Mesodermal cell (in vitro differentiated cells): Measurements from ENCODE around the gene CHPT1.
"Not testable (repeated sequence)": the region's sequence is repeated elsewhere in the genome, so short reads cannot be mapped to it uniquely, and the experiment has no call there.

Experiments used
- H3K27ac ChIP-seq: 2 replicates; pipeline ENCODE4 v1.7.0; 2013; ENCODE audit warnings: mild to moderate bottlenecking, low read depth, low read length, moderate library complexity; ENCODE audit not compliant: severe bottlenecking
- H3K36me3 ChIP-seq: 2 replicates; pipeline ENCODE4 v1.7.1; 2013; ENCODE audit warnings: mild to moderate bottlenecking, low read length, moderate library complexity; ENCODE audit not compliant: control insufficient read depth, insufficient read depth
- H3K4me1 ChIP-seq: one replicate; pipeline ENCODE4 v1.7.1; 2013; ENCODE audit warnings: mild to moderate bottlenecking, low read length; ENCODE audit not compliant: insufficient read depth, control insufficient read depth, poor library complexity, severe bottlenecking
- H3K4me3 ChIP-seq: 2 replicates; pipeline ENCODE4 v1.7.0; 2013; ENCODE audit warnings: low read length, control low read depth, mild to moderate bottlenecking; ENCODE audit not compliant: insufficient read depth, poor library complexity, severe bottlenecking; ENCODE audit errors: extremely low read depth
- H3K9me3 ChIP-seq: 2 replicates; pipeline ENCODE4 v1.7.1; 2013; ENCODE audit warnings: mild to moderate bottlenecking, low read length, moderate library complexity; ENCODE audit not compliant: control insufficient read depth
- WGBS, 2 experiments: methylation state at CpG; one replicate each; pipeline ENCODE4 v1.1.5; 2013; ENCODE audit warnings: missing lambda C conversion rate in 2 of 2; ENCODE audit not compliant: insufficient coverage in 2 of 2; 5-methylcytosine and 5-hydroxymethylcytosine counted together

The CHPT1 gene

DNA sequence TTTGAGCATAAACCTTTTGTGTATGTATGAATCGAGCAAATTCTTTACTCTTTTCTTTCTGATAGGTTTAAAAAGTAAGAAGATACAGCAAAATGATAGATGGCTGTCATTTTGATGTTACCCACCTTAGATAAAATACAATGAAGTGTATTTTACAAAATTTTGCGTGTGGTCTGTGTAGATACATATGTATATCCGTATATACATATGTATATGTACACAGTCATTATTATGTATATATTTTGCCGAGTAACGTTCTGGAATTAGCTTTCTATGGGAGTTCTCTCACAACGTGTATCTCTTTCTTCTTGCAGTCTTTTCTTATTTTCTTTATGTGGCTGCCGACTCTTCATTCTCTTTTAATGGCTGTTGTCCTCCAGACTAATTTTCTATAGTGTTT is 32.4 kb upstream of the CHPT1 start:
- no peaks in the 10 kb centered on the region for H3K4me1 ChIP-seq
- H3K4me3 ChIP-seq = no peak overlapping the region
- no peaks in the 10 kb centered on the region for H3K36me3 ChIP-seq
- no peaks in the 10 kb centered on the region for H3K9me3 ChIP-seq
- WGBS, 2 experiments = 80% methylated on average over 1 of the region's 7 CpGs; no CpG with 5 or more reads in 1 of the 2 experiments
- no peak overlapping the region for H3K27ac ChIP-seq

DNA sequence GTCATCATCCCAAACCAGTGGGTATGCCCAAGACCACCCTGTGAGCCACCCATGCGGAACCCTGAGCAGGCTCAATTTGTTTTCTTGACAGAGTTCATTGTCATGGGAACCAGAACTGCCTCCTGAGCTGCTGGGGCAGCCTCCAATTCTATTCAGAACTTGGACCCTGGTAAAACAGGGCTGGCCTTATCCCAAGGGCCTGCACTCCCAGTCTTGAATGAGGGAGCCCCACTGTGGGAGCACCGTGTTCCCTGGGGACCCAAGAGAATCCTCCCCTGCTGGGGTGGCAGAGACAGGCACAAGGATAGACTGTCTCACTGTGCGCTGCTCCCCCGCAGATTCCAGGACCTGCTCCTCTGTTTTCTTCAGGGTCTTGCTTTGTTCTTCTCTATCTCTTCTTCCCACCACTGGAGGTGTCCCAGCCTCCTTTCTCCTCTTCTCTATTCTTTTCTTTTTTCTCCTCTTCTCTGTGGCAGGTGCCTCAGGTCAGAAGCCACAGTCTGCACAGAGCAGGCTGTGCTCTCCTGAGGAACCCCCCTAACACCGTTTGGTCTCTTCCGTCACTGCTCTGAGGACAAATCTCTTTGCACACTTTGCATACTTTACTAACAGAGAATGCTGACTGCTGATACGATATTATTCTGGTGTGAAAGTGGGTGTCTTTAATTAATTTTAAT is 31.2 kb upstream of the CHPT1 start:
- 83 to 84% methylated on average over 4 of the region's 7 CpGs for WGBS, 2 experiments
- H3K4me1 ChIP-seq = no peaks in the 10 kb centered on the region
- H3K4me3 ChIP-seq = no peak overlapping the region
- no peak overlapping the region for H3K27ac ChIP-seq
- H3K36me3 ChIP-seq = no peaks in the 10 kb centered on the region
- H3K9me3 ChIP-seq = no peaks in the 10 kb centered on the region

DNA sequence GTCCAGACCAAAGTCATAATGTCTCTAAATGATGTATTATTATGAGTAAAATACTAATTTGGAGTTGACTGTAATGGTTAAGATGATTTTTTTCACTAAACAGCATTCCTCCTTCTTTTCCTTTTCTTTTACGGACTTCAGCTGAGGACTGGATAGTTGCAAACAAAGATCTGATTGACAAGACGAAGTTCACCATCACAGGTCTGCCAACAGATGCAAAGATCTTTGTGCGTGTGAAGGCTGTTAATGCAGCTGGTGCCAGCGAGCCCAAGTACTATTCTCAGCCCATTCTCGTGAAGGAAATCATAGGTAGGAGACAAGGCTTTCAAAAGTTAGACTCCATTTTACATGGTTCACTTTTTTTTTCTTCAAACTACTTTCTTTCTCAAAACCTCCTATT is 29.8 kb upstream of the CHPT1 start:
- WGBS, 2 experiments = 74 to 93% methylated on average over 4 of the region's 5 CpGs
- Histone ChIP-seq H3K27ac (no peak overlapping the region), H3K9me3 (no peaks in the 10 kb centered on the region), H3K36me3 (no peaks in the 10 kb centered on the region), H3K4me3 (no peak overlapping the region), H3K4me1 (no peaks in the 10 kb centered on the region)

DNA sequence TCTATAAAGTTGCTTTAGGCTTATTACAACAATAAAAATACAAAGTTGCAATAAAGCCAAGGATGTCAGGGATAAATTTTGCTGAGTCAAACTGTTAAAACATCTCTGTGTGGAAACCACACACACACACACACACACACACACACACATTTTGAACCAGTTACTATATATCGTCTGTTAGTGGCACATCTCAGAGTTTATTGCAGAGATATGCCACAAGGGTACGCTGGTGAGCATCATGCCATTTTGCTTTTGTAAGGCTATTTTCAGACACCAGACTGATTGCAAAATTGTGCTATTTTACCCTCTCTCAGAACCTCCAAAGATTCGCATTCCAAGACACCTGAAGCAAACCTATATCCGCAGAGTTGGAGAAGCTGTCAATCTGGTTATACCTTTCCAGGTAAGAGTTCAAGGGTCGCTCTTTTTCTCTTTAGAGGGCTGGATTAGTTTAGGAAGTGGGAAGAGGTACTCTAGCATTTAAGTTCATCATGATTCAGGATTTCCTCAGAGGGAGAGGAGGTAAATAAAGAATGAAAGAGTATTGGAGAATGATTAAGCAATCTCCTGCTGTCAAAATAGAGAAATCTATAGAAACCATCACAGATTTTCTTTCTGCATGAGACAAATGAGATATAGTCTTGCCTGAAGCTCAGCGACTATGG is 27.3 kb upstream of the CHPT1 start:
- 42 to 72% methylated on average over 3 to 4 of the region's 6 CpGs for WGBS, 2 experiments
- Histone ChIP-seq H3K4me3 (no peak overlapping the region), H3K27ac (no peak overlapping the region), H3K36me3 (no peaks in the 10 kb centered on the region), H3K4me1 (no peaks in the 10 kb centered on the region), H3K9me3 (no peaks in the 10 kb centered on the region)

DNA sequence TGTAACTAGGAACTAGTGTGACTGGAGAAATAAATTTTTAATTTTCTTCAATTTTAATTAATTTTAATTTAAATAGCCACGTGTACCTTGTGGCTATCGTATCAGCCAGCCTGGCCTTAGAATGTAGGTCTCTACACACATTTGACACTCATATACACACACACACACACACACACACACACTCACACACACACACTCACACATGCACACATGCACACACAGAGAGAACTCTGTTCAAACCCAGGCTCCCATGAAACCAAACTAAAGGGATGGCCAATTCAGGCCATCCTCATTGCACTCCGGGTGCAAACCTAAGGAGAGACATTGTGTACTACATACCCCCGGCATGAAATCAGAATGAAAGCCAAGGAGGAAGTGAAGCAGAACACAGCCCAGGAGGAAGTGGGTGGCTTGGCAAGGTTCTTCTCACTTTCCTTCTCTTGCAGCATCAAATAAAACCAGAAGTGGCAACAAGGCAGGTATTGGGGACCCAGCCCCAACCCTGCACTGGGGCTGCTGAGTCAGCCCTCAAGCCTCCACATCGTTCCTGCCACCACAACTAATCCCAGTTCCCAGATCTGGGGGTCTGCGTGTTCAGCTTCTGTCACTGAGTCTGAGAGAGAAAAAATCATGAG is 26.2 kb upstream of the CHPT1 start:
- 87 to 89% methylated on average over 3 of the region's 6 CpGs for WGBS, 2 experiments
- H3K27ac ChIP-seq = no peak overlapping the region

DNA sequence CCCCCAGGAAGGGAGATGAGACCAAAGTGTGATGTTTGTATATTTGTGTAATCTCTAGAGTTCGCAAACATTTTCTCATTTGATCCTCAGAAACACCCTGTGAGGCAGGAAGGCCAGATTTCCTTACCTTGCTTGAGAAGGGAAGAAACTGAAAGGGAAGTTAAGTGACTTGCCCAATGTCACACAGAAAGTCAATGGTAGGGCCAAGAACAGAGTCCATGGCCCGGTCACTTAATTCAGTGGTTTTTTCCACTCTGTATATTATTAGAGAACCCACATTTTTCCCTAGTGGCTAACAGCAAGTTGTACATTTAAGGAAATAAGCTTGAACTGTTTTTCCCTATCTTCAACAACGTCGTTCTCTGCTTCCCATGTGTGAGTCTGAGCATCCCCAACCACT is 25.6 kb upstream of the CHPT1 start:
- Histone ChIP-seq H3K27ac (no peak overlapping the region), H3K4me3 (no peak overlapping the region), H3K4me1 (no peaks in the 10 kb centered on the region), H3K9me3 (no peaks in the 10 kb centered on the region), H3K36me3 (no peaks in the 10 kb centered on the region)
- 93 to 100% methylated on average over 3 of the region's 4 CpGs for WGBS, 2 experiments

More for the DNA sequence above, 26.2 kb upstream of the CHPT1 start:
- Histone ChIP-seq H3K36me3 (no peaks in the 10 kb centered on the region), H3K4me1 (no peaks in the 10 kb centered on the region), H3K4me3 (no peak overlapping the region), H3K9me3 (no peaks in the 10 kb centered on the region)

DNA sequence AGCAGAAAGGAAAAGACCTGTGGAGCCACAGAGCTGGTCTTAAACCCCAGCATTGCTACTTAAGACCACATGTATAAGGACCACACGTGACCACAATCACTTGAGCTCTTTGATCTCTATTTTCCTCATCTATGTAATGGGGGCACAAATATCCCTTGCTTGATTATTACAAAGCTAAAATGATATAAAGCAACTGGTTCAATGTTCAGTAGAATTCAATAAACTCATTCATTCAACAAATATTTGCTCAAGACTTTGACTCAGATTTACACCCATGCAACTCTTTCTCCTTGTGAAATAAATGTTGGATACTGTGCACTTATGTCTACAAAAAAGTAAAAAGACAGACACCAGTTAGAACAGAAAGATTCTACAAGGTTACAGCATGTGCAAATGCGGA is 21.9 kb upstream of the CHPT1 start:
- WGBS, 2 experiments = 90 to 100% methylated on average over 1 to 2 of the region's 2 CpGs
- H3K27ac ChIP-seq = no peak overlapping the region
- no peaks in the 10 kb centered on the region for H3K9me3 ChIP-seq
- no peak overlapping the region for H3K4me3 ChIP-seq
- H3K4me1 ChIP-seq = no peaks in the 10 kb centered on the region
- no peaks in the 10 kb centered on the region for H3K36me3 ChIP-seq

DNA sequence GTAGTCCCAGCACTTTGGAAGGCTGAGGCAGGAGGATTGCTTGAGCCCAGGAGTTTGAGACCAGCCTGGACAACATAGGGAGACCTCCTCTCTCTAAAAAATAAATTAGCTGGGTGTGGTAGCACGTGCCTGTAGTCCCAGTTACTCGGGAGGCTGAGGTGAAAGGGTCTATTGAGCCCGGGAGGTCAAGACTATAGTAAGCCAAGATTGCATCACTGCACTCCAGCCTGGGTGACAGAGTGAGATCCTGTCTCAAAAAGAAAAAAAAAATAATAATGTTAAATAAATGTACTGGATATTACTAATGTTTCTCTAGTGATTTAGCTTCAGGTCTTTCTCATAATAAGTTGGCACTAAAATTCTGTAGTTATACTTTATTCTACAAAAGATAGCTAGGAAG is 20.9 kb upstream of the CHPT1 start:
- not testable (repeated sequence) for H3K9me3 ChIP-seq, H3K4me1 ChIP-seq, H3K27ac ChIP-seq, H3K4me3 ChIP-seq, H3K36me3 ChIP-seq
- WGBS, 2 experiments = 78 to 93% methylated on average over 2 to 3 of the region's 3 CpGs

DNA sequence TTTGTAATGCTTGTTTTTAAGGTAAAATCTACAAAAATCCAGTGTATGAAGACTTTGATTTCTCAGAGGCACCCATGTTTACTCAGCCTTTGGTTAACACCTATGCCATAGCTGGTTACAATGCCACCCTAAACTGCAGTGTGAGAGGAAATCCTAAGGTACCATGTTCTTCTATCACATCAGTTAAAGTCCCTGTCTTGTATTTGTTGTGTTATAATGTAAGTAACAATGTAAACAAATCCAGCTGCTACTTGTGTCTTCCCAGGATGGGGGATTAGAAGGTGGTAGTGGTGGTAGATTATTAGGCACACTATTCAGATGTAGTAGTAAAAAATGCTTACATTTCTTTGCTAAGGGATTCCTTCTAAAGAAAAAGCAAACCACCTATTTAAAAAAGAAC is 19.4 kb upstream of the CHPT1 start:
- no peaks in the 10 kb centered on the region for H3K36me3 ChIP-seq
- no peak overlapping the region for H3K27ac ChIP-seq
- H3K9me3 ChIP-seq = no peaks in the 10 kb centered on the region
- no peak overlapping the region for H3K4me3 ChIP-seq
- no peaks in the 10 kb centered on the region for H3K4me1 ChIP-seq

DNA sequence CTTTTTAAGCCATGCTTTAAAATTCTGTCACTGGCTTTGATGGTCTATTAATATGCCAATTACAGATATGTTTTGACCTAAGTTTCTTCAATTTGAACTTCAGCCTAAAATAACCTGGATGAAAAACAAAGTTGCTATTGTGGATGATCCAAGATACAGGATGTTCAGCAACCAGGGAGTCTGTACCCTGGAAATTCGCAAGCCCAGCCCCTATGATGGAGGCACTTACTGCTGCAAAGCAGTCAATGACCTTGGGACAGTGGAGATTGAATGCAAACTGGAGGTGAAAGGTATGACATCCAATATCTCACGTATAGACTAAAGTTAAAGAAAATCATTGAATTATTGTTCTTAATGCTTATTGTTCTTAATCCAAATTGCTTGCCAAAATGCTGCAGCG is 17.2 kb upstream of the CHPT1 start:
- no peaks in the 10 kb centered on the region for H3K9me3 ChIP-seq
- no peaks in the 10 kb centered on the region for H3K4me1 ChIP-seq
- no peak overlapping the region for H3K27ac ChIP-seq
- WGBS, 2 experiments = 73% methylated on average over 1 of the region's 3 CpGs; no CpG with 5 or more reads in 1 of the 2 experiments
- no peaks in the 10 kb centered on the region for H3K36me3 ChIP-seq
- no peak overlapping the region for H3K4me3 ChIP-seq

DNA sequence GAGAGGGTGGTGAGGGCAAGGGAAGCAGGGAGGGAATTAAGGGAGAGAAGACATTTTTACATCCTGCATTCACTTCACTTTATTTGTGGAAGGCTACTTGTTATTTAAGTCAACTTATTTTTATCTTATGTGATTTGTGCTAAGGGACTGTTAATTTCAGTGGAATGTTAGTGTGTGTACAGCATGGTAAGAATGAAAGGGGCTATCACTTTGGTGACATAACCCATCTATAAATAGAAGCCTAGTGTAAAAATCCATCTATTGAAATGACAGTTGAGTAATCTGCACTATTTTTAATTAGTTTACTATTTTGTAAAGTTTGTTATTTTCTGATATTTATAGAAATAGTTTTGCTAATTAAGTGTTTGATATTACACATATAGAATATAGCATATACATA is 16.8 kb upstream of the CHPT1 start:
- H3K4me1 ChIP-seq = no peaks in the 10 kb centered on the region
- H3K27ac ChIP-seq = no peak overlapping the region
- H3K4me3 ChIP-seq = no peak overlapping the region
- no peaks in the 10 kb centered on the region for H3K9me3 ChIP-seq
- no peaks in the 10 kb centered on the region for H3K36me3 ChIP-seq
